Urothelium cell line (cell line): ENCODE results near the gene MET.
"Not testable (repeated sequence)": the region's sequence is repeated elsewhere in the genome, so short reads cannot be mapped to it uniquely, and the experiment has no call there.

Experiments used
- DNase-seq: peaks from one replicate; pipeline ENCODE4 v3.0.0; 2011; ENCODE audit warnings: low spot score, mixed read lengths
- FAIRE-seq: peaks from 2 replicates; lab custom pipeline; 2011; peaks lifted over from hg19 to GRCh38; lab: Jason Lieb, UNC

The MET gene

GRCh38 chr7:116696707-116697106 lies 24.7 kb downstream of the MET start:
- FAIRE-seq (no peak), DNase-seq (no peak)

- no peak for DNase-seq
- FAIRE-seq: no peak
Measured at GRCh38 chr7:116697152-116697551, 25.2 kb downstream of the MET start.

DNA sequence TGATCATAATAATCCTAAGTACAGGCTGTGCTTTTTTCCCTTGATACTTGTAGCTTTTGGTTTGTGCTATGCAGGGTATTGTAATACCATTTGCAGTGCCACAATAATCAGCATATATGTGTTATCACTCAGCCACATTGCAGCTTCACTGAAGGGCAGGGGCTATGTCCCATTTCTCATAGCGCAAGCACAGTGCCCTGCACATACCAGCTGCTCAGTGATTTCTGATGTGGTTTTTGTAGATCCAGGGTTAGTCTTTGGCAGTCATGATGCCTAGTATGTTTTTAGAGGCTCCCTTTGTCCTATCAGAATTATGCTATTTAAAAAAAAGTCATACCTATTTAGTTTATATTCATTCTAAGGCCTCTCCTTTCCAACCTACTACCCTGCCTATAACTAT lies 25.8 kb downstream of the MET start:
- no peak for DNase-seq
- no peak for FAIRE-seq

GRCh38 chr7:116698396-116698795 lies 26.4 kb downstream of the MET start:
- FAIRE-seq: no peak
- DNase-seq: no peak

- no peak for FAIRE-seq
- DNase-seq: no peak
Measured at GRCh38 chr7:116698930-116699721, 27.1 kb downstream of the MET start.

- FAIRE-seq: no peak
- DNase-seq: no peak
Measured at GRCh38 chr7:116699722-116700120, 27.7 kb downstream of the MET start.

- DNase-seq (no peak), FAIRE-seq (no peak)
Measured at GRCh38 chr7:116702046-116702785, 30.2 kb downstream of the MET start.

DNA sequence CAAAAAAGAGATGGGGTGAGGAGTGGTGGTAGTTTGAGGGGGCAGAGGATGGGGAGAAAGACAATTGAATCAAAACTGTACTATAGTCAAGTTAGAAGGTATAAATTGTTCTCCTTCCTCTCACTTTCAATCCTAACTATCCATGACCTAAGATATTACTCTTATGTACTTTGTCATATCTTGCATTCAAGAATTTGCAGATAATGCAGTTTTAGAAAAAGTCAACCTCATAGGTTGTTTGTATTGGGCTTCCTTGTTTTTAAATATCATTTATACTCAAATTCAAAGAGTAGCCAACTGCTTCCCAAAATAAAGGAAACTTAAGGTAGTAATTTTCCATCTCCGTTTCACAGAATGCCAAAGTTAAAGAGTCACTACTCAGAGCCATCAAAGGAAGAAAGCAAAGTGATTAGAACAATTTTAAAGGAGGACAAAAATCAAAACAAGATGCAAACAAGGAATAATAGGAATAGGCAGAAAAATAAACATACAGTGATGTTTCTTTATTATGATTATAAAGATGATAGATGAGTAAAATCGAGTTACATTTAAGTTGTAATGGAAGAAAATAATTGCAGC lies 32.7 kb downstream of the MET start:
- FAIRE-seq (no peak), DNase-seq (no peak)

- DNase-seq (no peak), FAIRE-seq (no peak)
Measured at GRCh38 chr7:116705419-116705818, 33.4 kb downstream of the MET start.

DNA sequence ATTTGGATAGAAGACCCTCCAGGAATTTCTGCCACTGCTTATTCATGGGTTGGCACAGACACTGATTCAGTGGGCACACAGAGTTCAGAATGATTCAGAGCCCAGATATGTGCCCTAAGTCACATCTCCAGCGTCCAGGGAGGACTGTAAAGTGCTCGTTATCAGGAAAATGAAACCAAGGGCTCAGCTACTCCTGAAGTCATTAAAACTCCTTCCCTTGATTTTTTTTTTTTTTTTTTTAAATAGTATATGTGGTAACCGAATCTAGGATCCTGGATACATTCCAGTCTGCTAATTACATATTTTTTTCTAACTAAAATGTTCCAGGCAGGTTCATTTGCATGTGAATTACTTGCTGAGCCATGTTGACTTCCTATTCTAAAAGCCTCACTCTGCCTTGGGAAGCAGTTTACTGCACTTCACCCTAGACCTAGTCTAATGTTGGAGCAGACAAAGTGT lies 34.7 kb downstream of the MET start:
- FAIRE-seq: no peak

GRCh38 chr7:116707289-116707688 lies 35.3 kb downstream of the MET start:
- DNase-seq: no peak
- no peak for FAIRE-seq

More for the DNA sequence above, 34.7 kb downstream of the MET start:
- peak; percentile 42 for DNase-seq

DNA sequence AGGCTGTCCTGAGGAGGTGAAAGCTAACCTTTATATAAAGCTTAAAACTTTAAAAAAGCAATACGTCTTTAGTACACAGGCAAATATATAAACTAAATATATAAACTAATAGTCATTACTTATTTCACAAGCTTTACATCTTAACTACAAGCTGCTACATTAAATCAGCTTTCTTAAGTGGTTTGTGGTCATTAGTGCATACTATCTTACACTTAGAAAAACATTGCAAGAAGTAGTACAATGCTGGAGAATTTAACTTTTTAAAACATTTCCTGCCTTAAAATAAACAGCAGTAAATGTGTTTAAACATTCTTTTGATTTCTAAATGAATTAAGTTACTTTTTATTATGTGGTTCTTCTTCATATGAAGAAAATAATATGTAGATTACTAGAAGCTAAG lies 36.3 kb downstream of the MET start:
- DNase-seq (no peak), FAIRE-seq (no peak)

DNA sequence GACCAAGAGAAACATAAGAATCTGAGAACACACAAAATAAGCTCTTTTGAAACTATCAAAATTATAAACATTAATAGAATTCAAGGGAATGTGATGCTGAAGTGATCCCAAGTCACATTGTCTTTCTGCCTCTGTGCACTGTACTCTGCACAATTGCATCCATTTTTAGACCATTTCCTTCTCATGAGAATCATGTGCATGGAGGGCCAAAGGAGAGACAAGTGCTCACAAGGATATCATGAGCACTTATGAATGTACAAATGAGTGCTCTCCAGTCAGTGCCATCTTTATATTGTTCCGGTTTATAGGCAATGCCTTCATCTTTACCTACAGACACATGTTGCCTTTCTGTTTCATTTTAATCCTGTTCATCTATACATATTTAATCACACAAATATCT lies 36.9 kb downstream of the MET start:
- DNase-seq (no peak), FAIRE-seq (no peak)

GRCh38 chr7:116709336-116709735 lies 37.3 kb downstream of the MET start:
- FAIRE-seq (no peak), DNase-seq (no peak)

- no peak for FAIRE-seq
- DNase-seq: no peak
Measured at GRCh38 chr7:116710764-116711452, 38.9 kb downstream of the MET start.

DNA sequence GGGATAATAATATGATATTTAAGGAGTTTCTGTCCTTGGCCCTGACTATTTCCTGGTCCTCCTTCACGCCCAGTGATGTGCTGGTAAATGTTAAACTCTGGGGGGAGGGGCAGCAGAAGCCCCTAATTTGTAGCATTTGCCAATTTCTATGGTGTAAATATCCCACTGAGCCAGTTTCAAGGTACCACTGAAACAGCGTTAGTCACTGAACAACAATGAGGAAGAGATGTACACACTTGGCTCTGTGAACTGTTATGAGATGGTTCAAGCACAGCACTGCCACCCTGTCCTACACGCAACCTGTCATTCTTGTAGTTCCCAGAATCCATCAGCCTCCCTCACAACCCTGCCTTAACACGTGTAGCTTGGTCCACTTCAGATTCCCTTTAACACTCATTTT lies 39.8 kb downstream of the MET start:
- FAIRE-seq: no peak
- no peak for DNase-seq

DNA sequence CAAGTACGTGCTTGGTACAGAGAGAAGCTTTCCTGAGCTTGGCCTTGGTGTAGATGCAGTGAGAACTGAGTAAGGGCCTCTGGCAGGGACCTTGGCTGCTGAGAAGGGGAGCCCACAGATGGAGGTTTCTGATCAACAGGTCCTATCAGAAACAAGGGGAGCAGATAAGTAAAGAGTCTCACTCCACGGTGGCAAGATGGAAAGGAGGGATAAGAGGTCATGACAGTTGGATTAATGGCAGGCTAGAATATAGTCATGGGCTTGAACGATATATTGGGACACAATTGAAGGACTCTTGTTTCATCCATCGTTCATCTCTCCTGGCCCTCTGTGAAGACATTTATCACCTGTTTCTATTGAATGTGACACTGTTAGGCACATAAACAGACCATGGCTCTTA lies 41.5 kb downstream of the MET start:
- FAIRE-seq: no peak
- no peak for DNase-seq

GRCh38 chr7:116713918-116714317 lies 41.9 kb downstream of the MET start:
- DNase-seq (no peak), FAIRE-seq (no peak)

DNA sequence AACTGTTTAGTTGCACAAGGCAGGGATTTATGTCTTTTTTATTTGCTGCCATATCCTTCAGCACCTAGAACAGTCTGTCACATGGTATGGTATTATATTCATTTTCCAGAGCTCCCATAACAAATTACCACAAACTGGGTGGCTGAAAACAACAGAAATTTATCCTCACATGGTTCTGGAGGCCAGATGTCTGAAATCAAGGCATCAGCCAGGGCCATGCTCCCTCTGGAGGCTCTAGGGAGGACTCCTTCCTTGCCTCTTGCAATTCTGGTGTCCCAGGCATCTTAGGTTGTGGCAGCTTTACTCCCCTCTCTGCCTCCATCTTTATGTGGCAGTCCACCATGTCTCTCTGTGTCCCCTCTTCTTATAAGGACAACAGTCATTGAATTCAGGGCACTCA lies 43.1 kb downstream of the MET start:
- FAIRE-seq: no peak
- DNase-seq: no peak

- FAIRE-seq (no peak), DNase-seq (no peak)
Measured at GRCh38 chr7:116717137-116717536, 45.1 kb downstream of the MET start.

DNA sequence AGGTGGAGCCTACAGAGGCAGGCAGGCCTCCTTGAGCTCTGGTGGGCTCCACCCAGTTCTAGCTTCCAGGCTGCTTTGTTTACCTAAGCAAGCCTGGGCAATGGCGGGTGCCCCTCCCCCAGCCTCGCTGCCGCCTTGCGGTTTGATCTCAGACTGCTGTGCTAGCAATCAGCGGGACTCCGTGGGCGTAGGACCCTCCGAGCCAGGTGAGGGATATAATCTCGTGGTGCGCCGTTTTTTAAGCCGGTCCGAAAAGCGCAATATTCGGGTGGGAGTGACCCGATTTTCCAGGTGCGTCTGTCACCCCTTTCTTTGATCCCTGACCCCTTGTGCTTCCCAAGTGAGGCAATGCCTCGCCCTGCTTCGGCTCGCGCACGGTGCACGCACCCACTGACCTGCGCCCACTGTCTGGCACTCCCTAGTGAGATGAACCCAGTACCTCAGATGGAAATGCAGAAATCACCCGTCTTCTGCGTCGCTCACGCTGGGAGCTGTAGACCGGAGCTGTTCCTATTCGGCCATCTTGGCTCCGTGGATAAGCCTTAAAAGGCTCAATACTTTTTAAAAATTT lies 52.0 kb downstream of the MET start:
- DNase-seq, FAIRE-seq: not testable (repeated sequence)
